CD1c-positive myeloid dendritic cell (primary cell): ENCODE measurements around the gene PRPF38A.
A peak's percentile ranks its signal among the peaks of the same experiment; 100 is the strongest.

Source experiments
- DNase-seq: peaks from one replicate; pipeline ENCODE4 v3.0.0-alpha.2; 2016; ENCODE audit errors: extremely low spot score

Gene PRPF38A

GRCh38 chr1:52400131-52400530 lies 4.3 kb upstream of the PRPF38A start:
- no peak for DNase-seq

DNA sequence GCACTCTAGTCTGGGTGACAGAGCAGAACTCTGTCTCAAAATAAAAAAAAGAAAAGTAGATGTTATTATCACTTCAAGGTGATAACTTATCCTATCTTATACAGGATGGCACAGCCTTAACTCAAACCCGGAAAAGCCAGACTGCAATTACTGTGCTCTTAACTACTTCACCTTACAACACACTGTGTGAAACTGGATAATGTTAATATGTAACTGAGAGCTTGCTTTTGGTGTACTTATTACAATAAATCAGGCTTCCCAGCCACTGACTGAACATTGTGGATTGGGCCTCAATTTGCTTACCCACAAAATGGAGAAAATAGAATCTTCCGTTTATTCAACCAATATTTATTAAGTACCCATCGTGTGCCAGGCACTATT lies 1.6 kb upstream of the PRPF38A start:
- DNase-seq, result no peak

DNA sequence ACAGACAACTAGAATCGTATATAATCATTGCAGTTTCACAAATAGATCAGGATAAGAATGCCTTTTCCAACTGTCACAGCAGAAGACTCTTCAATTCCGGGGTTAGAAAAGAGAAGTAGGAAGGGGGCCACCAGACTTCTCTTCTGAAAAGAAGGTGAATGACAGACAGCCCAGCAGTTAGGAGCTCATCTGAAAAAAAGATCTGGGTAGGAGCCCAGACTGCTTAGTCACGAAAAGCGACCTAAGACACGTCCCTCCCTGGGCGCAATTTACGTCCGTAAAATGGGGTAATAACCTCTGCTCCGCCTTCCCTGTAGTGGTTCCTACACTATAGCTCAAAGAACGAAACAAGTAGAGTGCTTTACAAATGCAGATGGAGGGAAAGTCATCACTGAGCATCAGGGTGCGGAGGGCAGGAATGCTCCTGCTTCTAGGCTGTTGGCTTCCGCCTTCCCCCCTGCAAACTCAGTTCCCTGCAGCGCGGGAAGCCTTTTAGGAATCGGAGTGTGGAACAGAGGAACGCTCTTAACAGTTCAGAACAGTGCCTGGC lies 761 bp upstream of the PRPF38A start:
- DNase-seq, result peak; percentile 85

DNA sequence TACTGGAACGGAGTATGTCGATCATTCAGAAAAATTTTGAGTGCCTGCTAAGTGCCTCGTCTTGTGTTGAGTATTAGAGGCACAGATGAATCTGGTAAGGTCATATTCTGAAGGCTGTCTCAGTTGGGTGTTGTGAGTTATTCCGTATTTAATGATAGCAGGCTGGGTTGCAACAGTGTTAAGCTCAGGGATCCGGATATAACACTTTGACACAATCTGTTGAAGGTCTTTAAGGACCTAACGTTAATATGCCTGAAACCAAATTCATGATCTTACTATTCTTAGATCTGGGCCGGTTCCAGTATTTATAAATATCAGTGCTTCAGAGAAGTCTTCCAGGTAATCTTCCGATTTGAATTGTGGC lies 555 bp downstream of the PRPF38A start:
- no peak for DNase-seq

DNA sequence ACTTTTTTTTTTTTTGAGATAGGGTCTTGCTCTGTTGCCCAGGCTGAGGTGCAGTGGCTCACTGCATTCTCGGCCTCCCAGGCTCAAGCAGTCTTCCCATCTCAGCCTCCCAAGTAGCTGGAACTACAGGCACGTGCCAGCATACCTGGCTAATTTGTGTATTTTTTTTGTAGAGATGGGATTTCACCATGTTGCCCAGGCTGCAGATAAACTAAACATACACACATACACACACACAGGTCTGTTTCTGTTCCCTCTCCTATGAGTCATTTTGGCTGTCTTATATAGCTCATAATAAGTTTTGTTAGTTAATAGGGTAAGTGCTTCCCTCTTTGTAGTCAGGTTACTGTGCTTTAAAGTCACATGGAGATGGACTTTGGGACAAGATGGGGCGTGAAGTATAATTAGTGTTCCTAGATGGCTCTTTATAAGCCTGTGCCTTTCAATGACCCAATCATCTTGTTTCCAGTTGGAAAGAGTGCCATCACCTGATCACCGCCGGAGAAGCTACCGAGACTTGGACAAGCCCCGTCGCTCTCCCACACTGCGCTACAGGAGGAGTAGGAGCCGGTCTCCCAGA lies 9.1 kb downstream of the PRPF38A start:
- no peak for DNase-seq

DNA sequence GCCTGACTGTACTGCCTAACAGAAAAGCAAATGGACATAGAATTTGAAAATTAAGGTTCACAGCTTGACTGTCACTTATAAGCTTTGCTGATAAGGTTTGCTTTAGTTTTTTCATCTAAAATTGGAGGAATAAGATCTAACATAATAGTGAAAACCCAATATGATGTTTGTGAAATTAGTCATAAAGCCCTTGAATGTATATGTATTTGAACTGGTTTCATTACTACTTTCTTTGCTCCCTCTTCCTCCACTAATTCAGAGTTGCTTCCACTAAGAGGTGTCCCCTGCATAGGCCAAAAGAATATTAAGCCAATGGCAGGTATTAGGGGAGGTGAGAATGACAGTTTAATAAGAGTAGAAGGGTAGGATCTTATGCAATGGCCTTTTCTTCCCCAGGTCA lies 10.5 kb downstream of the PRPF38A start:
- no peak for DNase-seq

GRCh38 chr1:52416811-52417210 lies 12.4 kb downstream of the PRPF38A start:
- DNase-seq, result no peak

DNA sequence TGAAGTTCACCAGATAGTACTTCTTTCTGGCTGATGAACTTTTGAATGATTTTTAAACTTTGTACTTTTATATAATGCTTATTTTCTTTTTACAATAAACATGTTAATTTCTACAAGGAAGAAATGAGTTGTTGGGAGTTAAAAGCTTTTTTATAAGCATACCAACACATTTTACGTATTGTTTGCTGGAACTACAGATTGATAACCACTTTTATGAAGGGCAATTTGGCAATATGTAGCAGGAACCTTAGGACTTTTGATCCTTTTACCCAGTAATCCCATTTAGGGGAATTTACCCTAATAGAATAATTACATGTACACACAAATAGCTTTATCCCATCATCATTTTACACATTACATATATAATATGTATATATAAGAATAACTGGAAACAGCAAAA lies 16.3 kb downstream of the PRPF38A start:
- no peak for DNase-seq

- DNase-seq, result no peak
These were observed 18.7 kb downstream of the PRPF38A start for GRCh38 chr1:52423055-52423454.

- DNase-seq, result peak; percentile 16
These were observed 19.4 kb downstream of the PRPF38A start for GRCh38 chr1:52423771-52424170.

DNA sequence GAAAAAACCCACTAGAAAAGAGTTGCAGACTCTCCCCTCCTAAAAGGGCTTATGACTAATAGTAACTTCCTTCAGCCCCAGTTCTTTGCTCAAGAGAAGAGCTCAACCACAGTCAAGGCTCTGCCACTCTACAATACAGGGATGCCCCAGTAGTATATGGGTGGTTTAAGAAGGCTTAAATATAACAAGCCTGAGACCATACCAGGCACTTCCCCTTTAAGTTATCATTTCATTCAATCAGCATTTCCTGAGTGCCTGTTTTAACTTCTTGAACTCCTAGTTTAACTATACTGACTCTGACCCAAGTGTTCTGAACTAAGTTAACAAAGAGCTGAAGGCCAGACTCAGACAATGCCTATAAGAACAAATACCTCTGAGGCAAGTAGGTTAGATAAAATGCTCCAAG lies 19.8 kb downstream of the PRPF38A start:
- no peak for DNase-seq

DNA sequence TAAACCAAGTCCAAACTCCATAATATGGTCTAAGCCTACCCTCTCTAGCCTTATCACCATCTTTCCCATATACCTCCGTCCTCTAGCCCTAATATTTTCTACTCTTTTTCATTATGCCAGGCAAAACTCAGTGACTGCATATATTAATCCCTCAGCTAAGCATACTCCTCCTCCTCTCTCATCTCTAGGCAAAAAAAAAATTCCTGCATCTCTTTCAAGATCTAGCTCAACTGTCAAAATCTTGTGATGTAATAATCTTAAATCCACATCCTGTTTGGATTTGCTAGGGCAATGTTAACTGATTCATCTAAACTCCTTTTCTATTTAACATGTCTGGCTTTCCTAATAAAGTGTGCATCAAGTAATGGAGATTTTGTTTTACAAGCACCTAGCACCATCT lies 20.4 kb downstream of the PRPF38A start:
- DNase-seq, result no peak

DNA sequence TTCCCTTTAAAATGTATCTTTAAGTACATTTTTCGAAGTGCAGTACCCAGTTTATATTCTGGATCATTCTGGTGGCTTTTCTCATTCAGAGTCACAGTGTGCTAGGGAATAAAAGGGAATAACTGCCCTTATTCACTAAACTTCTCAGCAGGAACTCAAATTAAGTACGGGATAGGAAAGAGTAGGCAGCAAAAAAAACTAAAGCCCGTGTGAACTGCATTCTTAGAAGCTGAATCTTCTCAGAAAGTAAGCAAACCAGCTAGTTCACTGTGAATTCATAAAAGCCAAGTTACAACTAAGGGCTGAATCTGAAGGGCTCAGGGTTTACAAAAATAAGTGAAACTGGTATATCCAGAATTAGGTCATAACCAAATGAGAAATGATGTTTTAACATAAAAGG lies 22.0 kb downstream of the PRPF38A start:
- DNase-seq, result no peak

GRCh38 chr1:52427152-52427551 lies 22.8 kb downstream of the PRPF38A start:
- DNase-seq, result no peak

DNA sequence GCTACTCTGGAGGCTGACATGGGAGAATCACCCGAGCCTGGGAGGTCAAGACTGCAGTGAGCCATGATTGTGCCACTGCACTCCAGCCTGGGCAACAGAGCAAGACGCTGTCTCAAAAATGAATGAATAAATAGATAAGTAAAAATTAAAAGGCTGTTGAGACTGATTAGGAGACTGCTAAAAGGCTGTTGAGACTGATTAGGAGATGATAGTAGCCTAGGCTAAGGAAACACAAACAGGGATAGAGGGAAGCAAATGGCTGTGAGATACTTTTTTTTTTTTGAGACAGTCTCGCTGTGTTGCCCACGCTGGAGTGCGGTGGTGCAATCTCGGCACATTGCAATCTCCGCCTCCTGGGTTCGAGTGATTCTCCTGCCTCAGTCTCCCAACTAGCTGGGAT lies 28.4 kb downstream of the PRPF38A start:
- no peak for DNase-seq

DNA sequence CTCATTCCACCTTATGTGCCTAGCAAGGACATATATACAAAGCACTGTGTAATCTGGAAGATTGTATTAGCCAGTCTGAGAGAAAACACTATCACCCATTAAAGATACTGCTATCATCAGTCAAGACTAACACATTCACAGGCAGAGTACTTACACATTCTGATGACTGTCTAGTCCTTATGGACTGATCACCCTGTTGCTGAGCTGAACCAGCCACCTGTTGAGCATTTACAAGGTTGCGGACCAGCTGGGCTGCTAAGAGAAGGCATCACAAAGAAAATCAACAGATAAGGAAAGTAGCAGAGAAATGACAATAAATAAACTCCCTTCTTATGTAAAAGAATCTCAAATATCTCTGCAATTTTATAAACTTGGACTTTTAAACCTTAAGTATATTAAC lies 30.8 kb downstream of the PRPF38A start:
- no peak for DNase-seq

DNA sequence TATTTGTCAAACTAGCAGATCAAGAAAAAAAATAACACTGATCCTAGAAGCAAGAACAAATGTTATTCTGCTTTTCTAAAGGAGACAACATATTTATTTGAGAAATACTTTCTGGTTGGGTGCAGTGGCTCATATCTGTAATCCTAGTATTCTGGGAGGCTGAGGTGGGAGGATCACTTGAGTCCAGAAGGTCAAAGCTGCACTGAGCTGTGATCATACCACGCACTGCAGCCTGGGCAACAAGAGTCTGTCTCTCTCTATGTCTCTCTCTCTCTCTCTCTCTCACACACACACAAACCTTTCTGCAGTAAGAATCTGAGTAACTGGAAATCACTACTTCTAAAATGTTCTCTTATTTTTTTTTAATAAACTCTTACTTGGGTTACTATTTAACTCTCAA lies 31.2 kb downstream of the PRPF38A start:
- no peak for DNase-seq

DNA sequence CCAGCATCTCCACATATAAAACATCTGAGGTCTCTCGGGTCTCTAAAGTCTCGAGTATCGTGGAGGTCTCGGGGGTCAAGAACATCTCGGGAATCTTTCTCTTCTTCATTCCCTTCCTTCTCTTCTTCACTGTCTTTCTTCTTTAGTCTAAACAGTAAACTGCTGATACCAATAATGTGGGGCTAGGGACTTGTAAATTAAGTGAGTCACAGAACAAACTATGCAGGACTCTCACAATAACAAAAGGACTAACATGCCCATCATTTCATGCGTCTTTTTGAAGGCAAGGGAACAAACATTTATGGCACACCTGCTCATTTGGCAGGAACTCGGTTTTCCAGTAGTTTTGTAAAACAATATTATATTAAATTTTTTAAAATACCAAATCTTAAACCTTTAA lies 32.4 kb downstream of the PRPF38A start:
- DNase-seq, result no peak

DNA sequence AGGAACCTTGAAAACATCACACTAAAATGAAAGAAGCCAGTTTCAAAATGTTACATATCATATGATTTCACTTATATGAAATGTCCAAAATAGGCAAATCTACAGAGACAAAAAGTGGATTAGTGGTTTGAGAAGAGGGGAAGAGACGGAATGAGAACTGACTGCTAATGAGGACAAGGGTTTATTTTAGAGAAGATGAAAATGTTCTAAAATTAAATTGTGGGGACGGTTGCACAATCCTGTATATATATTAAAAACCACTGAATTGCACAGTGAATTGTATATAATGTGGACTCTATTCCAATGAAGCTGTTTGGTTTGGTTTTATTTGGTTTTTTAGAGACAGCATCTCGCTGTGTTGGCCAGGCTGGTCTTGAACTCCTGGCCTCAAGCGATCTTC lies 35.6 kb downstream of the PRPF38A start:
- no peak for DNase-seq

DNA sequence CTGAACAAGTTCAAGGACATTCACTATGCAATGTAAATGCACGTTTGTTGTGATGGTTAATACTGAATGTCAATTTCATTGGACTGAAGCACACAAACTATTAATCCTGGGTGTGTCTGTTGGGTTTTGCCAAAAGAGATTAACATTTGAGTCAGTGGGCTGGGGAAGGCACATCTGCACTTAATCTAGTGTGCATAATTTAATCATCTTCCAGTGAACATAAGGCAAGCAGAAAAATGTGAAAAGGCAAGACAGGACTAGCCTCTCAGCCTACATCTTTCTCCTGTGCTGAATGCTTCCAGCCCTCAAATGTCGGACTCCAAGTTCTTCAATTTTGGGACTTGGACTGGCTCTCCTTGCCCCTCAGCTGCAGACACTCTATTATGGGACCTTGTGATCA lies 40.1 kb downstream of the PRPF38A start:
- DNase-seq, result no peak

DNA sequence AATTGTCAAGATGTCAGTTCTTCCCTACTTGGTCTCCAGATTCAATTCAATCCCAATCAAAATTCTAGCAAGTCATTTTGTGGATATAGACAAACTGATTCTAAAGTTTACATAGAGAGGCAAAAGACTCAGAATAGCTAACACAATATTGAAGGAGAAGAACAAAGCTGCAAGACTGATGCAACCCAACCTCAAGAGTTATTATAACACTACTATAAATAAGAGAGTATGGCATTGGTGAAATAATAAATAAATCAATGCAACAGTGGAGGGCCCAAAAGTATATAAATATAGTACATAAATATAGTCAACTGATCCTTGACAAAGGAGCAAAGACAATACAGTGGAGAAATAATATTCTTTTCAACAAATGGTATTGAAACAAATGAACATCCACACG lies 49.7 kb downstream of the PRPF38A start:
- DNase-seq, result no peak

GRCh38 chr1:52454779-52455178 lies 50.4 kb downstream of the PRPF38A start:
- no peak for DNase-seq

DNA sequence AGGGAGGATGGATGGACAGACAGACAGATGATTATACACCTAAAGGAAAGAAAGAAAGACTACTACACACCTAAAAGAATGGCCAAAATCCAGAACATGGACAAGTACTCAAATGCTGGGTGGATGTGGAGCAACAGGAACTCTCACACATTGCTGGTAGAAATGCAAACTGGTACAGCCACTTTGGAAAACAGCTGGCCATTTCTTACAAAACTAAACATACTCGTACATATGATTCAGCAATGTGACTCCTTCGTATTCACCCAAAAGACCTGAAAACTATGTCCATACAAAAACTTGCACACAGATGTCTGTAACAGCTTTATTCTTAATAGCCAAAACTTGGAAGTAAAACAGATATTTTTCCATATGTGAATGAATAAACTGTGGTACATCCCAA lies 51.3 kb downstream of the PRPF38A start:
- no peak for DNase-seq

GRCh38 chr1:52460694-52461093 lies 56.3 kb downstream of the PRPF38A start:
- no peak for DNase-seq
